8988T (cell line): ENCODE measurements around the gene ADAMTS17.

Experiments
- DNase-seq: peaks from one replicate; pipeline ENCODE4 v3.0.0; 2011

The ADAMTS17 gene

DNA sequence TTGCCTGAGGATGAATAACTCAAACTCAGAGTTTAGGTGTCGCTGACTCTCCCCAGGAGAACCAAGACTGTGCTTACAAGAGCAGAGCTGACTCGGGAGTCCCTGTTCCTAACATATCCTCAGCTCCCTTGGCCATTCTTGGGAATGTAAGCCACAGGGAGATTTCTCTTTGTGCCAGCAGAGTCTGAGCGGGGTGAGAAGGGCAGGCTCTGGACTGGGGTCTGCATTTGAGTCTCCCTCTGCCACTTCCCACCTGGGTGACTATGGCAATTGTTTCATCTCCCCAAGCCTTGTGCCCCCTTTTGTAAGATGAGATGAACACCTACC, 126.0 kb downstream of the ADAMTS17 start:
- no peak for DNase-seq

DNA sequence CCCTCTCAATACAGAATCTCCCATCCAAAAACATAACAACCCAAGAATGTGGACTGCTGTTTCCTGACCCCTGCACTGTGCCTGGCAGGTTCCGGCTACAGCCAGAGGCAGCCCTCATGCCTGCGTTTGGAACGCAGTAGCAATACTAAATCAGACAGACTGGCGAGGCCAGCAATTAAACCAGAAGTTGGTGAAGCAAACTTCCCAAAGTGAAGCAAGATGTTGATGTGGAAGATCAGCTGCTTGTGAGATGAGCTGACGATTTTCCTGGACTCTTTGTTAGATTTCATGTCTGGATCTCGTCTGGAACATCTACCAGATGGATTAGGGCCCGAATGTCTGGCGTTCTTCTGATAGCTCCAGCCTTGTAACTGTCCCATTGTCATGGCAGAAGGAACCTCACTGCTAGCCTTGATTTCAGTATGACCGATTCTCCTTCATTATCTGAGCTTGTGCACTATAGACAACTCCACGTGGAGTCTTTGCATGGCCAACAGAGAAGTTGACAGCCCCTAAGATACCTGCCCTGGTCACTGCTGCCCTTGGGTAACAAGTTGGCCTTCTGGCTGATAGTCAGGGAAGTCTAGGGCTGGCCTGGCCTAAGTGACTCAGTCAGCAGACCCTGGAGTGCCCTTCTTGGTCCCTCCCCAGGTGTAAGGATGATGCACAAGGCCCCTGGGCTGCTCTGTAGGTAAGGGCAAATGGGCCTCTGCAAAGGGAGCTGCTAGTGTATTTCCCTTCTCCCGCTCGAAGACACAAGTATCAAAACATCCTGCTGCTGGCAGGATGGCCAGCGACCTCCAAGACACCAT, 126.5 kb downstream of the ADAMTS17 start:
- DNase-seq, result no peak

DNA sequence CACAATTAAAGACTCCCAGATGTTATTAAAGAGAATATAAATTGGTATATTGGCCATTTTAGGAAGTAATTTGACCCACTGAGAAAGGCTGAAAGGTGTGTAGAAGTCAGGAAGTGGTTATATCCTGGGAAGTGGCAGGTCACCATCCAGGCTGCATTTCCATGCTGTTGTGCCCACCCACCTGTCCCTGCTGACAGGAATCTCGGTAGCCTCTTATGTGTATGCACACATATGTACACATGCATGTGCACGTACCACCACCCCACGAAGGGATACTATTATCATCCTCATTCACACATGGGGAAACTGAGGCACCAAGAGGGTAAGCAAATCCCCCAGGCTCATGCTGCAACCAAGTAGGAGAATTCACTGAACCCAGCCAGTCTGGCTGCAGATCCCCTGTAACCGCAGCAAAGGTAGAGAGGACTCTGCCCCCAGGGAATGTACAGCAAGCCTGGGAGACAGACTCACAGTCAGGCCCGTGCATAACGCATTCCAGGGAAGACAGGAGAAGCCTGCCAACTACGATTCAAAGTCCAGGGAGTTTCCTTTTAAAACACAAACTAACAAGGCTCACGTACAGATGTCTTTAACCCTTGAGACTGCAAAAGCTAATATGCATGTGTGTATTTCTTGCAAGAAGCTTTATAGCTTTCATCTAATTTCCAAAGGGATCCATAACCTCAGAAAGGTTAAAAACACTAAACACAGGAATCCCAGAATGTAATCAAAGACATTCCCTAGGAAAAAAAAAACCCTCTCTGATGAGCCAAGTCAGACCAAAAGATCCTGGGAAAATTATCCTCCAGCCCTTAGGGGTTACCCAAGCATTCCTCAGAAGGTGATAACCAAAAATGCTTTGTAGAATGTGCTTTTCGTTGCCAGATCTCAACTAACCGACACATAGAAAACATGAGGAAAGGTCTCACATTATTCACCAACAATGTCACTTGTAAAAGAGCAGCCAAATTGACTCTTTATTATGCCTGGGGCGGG, 129.6 kb downstream of the ADAMTS17 start:
- DNase-seq, result no peak

DNA sequence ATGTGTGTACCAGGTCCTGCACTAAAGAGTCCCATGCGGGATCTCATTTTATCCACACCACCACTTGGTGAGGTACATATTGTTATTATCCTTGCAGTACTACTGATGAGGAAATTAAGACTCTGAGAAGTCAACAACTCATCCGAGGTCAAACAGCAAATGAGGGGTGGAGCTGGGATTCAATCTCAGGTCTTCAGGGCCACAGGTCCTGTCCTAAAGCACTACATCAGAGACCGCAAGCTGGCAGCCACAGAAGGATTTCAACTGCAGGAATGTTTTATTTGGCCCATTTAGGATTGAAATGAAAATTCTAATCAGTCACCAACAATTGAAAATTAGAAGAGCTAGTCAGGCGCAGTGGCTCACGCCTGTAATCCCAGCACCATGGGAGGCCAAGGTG, 131.4 kb downstream of the ADAMTS17 start:
- DNase-seq, result no peak

DNA sequence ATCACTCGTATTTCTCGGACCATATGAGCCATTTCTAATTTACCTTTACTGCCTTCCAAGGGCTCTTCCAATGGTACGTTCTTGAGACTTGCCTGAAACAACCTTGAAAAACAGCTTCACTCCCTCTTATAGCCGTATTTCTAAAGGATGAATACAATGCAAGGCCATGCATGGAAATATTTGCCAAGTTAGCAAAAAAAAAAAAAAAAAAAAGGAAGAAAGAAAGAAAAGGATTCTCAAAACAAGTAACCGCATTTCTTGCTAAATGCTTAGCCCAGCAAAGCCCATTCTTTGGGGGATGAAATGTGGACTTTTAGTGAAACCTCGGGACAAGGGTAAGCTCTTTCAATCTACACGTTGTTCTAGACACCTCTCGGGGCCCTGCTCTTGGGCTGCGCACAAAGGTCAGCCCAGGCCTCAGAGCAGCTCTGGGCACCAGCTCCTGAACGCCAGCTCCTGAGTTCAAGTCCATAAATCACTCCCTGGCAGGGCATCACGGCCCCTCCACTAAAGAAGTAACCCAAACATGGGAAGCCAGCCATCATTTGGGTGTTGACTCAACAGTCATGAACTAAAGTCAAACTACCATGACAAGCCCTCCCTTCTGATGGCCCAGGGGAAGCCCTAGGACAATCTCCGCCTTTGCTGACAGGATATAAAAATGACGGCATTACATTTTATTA, 132.7 kb downstream of the ADAMTS17 start:
- no peak for DNase-seq

DNA sequence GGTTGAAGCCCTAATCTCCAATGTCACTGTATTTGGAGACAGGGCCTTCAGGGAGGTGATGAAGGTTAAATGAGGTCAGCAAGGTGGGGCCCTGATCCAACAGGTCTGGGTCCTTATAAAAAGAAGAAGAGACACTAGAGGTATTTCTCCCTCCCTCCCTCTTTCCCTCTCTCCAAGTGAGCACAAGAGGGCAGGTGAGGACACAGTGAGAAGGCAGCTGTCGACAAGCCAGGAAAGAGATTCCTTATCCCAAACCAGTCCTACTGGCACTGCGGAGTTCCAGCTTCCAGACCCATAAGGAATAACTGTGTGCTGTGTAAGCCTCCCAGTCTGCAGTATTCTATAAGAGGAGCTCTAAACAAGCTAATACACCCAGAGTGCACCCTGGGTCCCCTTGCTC, 134.7 kb downstream of the ADAMTS17 start:
- no peak for DNase-seq

DNA sequence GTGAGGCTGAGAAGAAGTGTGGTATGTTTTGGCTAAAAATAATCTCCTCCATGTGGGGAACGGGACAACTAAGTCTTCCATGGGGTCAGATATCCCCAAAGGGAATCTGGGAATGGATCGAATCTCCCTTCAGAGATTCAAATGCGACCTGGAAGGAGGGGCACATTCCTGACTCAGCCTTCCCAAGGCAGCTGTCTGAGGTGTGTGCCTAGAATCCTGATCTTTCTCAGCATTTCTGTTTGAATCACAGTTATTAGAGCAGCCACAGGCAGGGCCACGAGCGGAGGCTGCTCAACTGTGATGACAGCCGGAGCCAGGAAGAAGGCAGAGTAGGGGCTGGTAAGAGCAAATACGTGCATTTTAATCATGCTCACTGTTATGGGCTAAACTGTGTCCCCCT, 135.1 kb downstream of the ADAMTS17 start:
- no peak for DNase-seq

DNA sequence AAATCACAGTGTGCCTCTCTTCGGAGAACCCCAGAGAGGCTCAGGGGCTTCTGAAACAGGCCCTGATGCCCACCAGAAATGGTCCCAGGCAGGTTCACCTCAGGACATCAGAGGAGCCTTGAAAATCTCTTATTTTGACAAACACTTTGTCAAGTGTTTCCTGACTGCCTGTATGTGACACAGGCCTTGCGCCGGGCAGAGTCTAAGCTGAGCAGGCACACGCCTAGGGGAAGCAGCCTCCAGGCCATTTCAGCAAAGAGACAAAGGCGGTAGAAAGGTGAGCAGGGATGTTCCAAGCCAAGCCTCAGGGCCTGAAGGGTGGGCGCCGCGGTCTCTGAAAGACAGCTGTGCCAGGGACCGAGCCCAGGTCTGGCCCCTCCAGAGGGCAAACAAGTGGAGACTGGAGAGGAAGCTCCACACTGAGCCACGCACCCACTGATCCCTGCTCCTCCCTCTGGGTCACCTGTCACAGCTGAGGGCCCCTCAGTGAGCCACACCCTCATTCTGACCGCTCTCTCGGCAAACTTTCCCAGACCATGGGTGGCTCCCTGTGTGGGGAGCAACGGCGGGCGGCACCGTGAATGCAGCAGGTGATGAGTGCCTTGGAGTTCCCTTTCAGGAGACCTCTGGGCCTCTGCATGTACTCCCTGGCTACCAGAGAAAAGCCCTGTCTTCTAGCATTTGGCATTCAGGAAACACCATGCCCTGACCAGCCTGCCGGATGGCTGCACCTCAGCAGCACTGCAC, 136.1 kb downstream of the ADAMTS17 start:
- DNase-seq, result no peak

DNA sequence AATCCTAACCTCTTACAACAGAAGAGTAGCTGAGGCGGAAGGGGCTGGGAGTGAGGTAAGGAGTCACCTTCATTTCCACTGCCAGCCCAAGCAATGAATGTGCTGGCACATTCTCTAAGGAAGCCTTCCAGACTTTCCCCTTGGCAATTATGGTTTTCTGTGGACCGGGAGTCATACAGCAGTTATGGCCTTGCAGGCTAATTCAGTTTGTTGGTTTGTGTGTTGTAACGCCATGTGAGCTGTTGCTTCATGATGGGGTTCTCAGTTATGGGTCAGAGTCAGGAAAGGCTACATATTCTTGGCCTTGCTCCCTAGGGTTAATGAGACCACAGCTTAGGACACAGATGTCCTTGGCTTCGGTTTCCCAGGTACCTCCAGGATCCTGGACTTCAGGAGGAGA, 137.0 kb downstream of the ADAMTS17 start:
- DNase-seq, result no peak

DNA sequence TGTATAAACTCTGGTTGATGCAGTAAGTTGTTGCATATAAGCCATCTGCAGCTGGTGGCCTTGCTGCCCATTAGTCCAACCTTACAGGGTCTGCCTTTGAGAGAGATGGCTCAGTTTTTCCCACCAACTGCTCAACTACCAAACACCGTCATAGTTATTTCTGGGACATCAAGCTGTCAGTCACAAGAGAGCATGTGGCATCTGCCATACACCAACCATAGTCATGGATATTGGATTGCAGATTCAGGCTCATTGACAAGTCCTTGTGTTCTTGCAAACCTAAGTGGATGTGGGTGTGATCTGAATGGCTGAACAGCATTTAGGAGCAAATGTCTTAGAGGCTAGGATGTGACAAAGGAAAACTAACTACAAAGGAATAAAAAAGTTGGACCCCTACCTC, 137.6 kb downstream of the ADAMTS17 start:
- DNase-seq, result no peak

DNA sequence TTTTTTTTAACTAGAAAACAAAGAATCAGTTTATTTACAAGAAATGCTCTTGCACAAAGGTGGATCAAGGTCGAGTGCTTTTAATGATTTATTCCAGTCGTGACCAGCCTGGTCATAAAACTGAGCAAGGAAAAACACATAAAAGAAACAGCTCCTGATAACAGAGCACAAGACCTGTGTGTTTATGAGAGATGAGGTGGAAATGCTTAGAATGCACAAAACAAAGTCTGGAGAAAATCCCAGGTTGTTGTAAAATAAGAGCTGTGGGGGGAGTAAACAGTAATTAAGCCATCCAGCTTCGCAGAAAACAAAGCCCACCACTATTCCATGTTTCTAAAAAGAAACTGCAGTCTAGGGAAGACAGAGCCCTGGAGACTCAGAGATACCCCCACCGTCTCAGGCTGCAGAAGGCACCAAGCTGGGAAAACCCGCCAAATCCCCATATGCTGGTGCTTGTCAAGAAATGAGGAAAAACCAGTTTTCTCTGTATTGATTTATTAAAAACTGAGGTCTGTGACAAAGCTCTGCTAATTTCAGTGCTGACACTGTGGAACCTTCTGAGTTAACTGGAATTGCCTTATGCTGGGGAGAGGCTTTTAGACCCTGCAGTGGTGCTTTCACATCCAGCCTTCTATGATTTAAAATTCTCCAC, 139.3 kb downstream of the ADAMTS17 start:
- no peak for DNase-seq

DNA sequence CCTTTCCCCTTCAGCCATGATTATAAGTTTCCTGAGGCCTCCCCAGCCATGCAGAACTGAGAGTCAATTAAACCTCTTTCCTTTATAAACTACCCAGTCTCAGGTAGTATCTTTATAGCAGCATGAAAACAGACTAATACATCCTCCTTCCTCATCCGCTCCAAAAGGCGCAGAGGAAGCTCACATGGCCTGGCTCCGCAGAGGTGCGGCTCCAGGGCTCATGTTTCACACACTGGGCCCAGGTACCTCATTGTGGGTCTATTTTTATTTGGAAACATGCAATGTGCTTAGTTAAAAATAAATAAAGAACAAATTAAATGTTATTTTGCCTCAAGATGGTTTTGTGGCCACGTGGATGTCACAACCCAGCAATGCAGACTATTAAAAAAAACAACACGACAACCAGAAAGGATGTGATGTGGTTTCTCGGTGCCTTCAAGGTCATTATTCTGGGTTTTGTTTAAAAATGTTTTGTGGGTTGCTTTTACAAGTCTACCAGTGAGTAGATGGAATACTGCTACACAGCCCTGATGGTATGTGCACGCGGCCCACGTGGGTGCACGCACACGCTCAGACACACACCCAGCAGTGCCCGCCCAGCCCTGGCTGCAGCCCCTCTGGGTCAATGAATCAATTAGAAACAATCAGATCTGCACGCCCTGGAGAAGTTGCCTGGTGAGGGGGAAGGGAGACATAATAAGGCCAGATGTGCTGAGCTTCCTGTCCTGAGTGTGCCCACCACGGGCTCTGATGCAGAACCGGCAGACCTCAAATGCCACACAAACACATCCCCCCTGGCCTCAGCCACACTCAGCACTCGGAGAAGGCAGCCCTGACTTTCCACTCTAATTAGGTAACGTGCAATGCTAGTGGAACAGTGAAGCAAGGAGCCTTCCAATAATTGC, 140.1 kb downstream of the ADAMTS17 start:
- no peak for DNase-seq

DNA sequence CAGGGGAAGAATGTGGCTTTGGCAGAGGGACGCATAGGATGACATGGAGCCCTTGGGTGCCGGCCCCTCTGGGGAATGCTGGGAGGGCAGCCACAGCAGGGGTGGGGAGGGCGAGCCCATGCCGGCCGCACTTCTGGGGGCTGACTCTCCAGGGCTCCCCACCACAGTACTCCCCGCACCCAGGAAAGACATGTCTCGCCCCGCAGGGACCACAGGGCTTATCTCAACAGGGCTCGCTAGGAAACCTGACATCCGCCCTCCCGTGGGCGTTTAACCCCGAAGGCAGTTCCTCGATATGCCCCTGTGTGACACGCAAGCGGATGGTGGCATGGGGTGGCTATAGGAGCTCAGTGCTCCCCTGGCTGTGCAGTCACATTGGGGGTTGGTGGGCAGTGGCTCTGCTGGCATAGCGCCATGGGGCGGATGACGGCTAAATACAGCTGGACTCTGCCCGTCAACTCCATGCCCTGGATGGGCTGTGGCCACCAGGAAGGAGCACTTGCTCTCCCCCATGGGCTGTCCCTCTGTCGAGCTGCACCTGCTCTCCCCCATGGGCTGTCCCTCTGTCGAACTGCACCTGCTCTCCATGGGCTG, 141.4 kb downstream of the ADAMTS17 start:
- DNase-seq, result no peak

DNA sequence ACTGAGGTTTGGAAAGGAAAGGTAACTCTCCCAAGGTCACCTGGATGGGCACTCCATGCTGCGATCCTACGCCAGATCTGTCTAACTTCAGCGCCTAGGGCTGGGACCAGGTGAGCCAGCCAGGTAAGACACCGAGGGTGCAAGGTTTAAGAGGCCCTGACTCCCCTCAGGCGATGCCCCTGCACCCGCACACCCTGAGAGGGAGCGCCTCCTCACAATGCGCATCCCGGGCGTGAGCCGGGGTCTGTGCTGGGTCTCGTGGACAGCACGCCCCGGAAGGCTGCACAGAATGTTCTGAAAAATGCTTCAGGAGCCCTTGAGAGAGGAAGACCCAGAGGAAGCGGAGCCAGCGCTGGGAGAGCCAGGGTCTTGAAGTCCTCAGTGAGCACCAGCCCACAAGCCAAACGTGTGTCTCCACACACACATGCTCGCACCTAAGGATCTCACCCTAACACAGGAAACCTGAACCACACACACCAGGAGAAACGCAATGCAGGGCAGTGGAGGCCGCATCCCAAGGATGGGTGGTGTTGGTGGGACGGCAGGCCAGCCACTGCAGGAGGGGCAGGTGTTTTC, 142.0 kb downstream of the ADAMTS17 start:
- no peak for DNase-seq

DNA sequence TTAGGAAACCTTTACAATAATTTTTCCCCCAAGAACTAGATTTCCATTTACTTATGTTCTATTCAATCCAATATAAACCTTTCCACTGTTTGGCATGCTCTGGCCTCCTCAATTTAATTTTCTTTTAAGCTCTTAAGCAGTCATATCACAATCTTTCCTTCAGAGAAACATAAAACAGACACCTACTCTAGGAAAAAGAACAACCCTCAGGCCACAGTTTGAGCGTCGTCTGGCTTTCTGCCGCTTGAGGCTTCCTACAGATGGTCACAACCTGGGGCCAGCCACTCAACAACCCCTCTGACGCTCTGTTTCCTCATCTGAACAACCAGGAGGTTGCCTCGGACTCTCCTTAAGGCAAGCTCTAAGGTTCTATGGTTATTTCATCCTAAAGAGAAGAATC, 143.3 kb downstream of the ADAMTS17 start:
- no peak for DNase-seq

DNA sequence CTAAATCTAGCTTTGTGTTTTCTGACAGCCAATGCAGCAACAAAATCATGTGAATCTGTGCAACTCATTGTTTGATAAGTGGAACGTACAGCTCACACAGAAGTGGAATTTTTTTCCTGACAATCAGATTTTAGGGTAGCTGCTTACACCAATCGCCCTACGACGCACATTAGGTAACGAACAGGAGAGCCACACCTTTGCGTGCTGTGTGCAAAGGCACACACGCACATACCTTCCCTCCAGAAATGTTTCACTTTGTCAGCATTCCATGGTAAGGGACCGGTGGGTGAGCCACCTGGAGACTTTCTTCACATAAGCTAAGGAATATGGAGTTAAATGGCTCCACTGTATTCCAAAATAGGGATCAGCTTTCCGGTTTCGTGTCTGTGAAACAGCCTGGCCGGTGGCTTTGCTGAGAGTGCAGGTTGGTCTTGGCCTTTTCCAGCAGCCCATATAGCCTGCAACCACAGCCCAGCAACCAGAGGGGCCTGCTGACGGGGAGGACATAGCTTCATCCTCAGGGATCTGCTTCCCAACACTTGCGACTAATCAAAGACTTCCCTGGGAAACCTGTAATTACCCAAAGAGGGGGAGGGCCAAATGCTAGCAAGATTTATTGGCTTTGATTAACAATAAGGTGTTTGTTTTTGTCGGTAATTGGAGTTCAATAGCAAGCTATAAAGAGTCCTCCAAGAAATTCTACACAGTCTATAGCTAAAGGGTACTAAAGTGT, 145.3 kb downstream of the ADAMTS17 start:
- DNase-seq, result no peak

DNA sequence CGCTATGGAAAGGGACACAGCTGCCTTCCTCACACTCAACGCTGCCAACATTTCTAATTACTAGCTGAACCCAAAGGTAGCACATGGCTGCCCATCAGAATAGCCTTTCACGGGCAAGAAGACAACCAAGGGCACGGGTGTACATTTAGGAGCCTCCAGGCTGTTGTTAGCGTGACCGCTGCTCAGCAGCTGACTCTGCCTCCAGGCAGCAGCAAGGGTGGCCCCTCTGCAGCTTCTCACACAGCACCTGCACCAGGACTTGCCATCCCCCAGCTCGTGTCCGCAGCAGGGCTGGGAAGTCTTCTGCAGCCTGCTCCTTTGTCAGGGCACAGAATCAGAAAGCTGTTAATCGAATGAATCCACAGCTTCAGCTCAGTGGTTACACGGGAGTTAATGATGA, 146.8 kb downstream of the ADAMTS17 start:
- no peak for DNase-seq

DNA sequence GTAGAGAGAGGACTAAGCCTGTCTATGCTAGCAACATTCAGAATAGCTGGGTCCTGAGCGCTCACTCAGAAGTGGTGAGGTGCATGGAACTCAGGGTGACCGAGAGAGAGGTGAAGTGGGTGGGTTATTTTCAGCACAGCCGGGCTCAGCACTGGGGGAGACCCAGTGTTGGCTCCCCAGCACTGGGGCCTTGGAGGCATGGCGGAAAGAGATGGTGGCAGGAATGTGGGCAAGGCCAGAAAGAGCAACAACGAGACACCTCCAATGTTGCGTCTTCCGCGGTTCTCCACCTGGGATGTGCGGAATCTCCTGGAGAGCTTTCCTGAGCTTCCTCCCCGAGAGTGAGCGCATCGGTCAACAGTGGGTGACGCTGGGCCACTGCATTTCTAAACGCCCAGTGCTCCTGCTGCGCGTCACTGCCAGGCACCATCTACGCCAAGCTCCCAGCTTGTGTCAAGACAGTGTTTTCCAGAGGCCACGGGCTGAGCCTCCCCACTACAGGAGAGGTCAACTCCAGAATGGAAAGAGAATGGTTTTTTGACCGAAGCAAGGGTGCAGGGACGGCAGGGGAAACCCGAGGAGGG, 148.4 kb downstream of the ADAMTS17 start:
- DNase-seq, result no peak
